Smooth muscle cell (in vitro differentiated cells): Measurements from ENCODE around the gene SEMA5A. TPM values are rescaled to one million over a fixed set of nuclear protein-coding genes. Genes with fewer than 3 reads are reported as not detected.

Experiments used
- DNase-seq: peaks from one replicate; lab custom pipeline; 2025; ENCODE audit not compliant: unreplicated experiment; lab: John Stamatoyannopoulos, UW
- H2AFZ ChIP-seq: fragments of 200-600 bp; sonication (generic); 2 replicates; pipeline ENCODE4 v1.6.0; 2016; ENCODE audit warnings: antibody characterized with exemption, low read depth, mild to moderate bottlenecking
- H3F3A ChIP-seq: fragments of 200-600 bp; sonication (generic); 2 replicates; pipeline ENCODE4 v1.6.0; 2017; ENCODE audit warnings: antibody characterized with exemption, low read depth
- H3K27ac ChIP-seq: fragments of 200-600 bp; sonication (generic); 2 replicates; pipeline ENCODE4 v1.5.1; 2016; ENCODE audit warnings: low read depth, mild to moderate bottlenecking
- H3K27me3 ChIP-seq: fragments of 200-600 bp; sonication (generic); 2 replicates; pipeline ENCODE4 v1.6.1; 2016; ENCODE audit warnings: low read depth, mild to moderate bottlenecking
- H3K36me3 ChIP-seq: fragments of 200-600 bp; sonication (generic); 2 replicates; pipeline ENCODE4 v1.5.1; 2016; ENCODE audit warnings: low read depth
- H3K4me1 ChIP-seq: fragments of 200-600 bp; sonication (generic); 2 replicates; pipeline ENCODE4 v1.5.1; 2016; ENCODE audit warnings: low read depth
- H3K4me2 ChIP-seq: fragments of 200-600 bp; sonication (generic); 2 replicates; pipeline ENCODE4 v1.6.0; 2016; ENCODE audit warnings: mild to moderate bottlenecking
- H3K4me3 ChIP-seq: fragments of 200-600 bp; sonication (generic); 2 replicates; pipeline ENCODE4 v1.5.1; 2016; ENCODE audit warnings: mild to moderate bottlenecking
- H3K79me2 ChIP-seq: fragments of 200-600 bp; sonication (generic); 2 replicates; pipeline ENCODE4 v1.6.0; 2016; ENCODE audit warnings: low read depth, mild to moderate bottlenecking
- H3K9ac ChIP-seq: fragments of 200-600 bp; sonication (generic); 2 replicates; pipeline ENCODE4 v1.6.0; 2016; ENCODE audit warnings: low read depth
- H3K9me3 ChIP-seq: fragments of 200-600 bp; sonication (generic); replicated peaks from 2 replicates; pipeline ENCODE4 v1.5.1; 2016; ENCODE audit warnings: low read depth
- H4K20me1 ChIP-seq: fragments of 200-600 bp; sonication (generic); 2 replicates; pipeline ENCODE4 v1.6.0; 2016; ENCODE audit warnings: low read depth
- WGBS: methylation state at CpG from one replicate; pipeline ENCODE4 v1.1.7; 2016; ENCODE audit warnings: low lambda C conversion rate; 5-methylcytosine and 5-hydroxymethylcytosine counted together
- polyA plus RNA-seq: library from polyadenylated mRNA; unstranded; fragments of >200 nt; fragmentation: Nextera tagmentation; extraction: Ambion mirVana; gene quantifications from 2 replicates; pipeline ENCODE4 v1.2.1, GENCODE V29; 2016
- total RNA-seq: library from RNA; depleted of rRNA; stranded (reverse); fragments of >200 nt; gene quantifications from 2 replicates; pipeline ENCODE4 v1.2.3, GENCODE V29; 2014
- TF ChIP-seq, protein P1 (sequence below): fragments of 200-600 bp; sonication (generic); IDR thresholded peaks from 2 replicates; pipeline ENCODE4 v1.5.1; 2017; ENCODE audit warnings: borderline replicate concordance, mild to moderate bottlenecking, antibody characterized with exemption; ENCODE audit not compliant: insufficient read depth, poor library complexity, severe bottlenecking

The SEMA5A gene
- total and polyA plus RNA-seq, 2 experiments from 2014 or later: 21.6 to 65.1 TPM

DNA sequence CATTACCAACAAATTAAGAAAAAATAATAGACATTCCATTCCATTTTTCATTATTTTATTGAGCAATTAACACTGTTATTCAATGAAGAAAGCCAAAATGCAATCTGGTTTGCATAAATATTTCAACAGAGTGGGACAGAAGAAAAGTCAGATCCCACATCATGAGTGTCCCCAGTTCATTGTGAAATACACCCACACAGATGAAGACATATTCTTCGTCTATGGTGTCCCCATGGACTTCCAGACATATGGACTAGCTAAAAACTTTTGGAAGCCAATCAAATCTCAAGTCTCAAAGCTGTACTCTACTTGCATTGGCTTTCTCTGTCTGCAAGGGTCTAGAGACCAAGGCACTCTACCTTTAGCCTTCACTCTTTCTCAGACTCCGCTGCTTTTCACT is 194.3 kb downstream of the SEMA5A start:
- Histone ChIP-seq H2AFZ (no peak overlapping the region), H4K20me1 (peaks cover 8% of the 10 kb centered on the region), H3K9ac (no peak overlapping the region), H3K79me2 (no peaks in the 10 kb centered on the region), H3K27ac (peak overlapping the region; percentile 75), H3K4me2 (no peak overlapping the region), H3K27me3 (no peaks in the 10 kb centered on the region), H3K4me3 (no peak overlapping the region), H3F3A (peaks cover 4% of the 10 kb centered on the region), H3K9me3 (no peaks in the 10 kb centered on the region), H3K4me1 (peaks cover 10% of the 10 kb centered on the region), H3K36me3 (no peaks in the 10 kb centered on the region)
- WGBS: 85% methylated on average over 2 of the region's 2 CpGs
- TF ChIP-seq, protein P1, sequence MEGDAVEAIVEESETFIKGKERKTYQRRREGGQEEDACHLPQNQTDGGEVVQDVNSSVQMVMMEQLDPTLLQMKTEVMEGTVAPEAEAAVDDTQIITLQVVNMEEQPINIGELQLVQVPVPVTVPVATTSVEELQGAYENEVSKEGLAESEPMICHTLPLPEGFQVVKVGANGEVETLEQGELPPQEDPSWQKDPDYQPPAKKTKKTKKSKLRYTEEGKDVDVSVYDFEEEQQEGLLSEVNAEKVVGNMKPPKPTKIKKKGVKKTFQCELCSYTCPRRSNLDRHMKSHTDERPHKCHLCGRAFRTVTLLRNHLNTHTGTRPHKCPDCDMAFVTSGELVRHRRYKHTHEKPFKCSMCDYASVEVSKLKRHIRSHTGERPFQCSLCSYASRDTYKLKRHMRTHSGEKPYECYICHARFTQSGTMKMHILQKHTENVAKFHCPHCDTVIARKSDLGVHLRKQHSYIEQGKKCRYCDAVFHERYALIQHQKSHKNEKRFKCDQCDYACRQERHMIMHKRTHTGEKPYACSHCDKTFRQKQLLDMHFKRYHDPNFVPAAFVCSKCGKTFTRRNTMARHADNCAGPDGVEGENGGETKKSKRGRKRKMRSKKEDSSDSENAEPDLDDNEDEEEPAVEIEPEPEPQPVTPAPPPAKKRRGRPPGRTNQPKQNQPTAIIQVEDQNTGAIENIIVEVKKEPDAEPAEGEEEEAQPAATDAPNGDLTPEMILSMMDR: no peak
- no peak for DNase-seq

DNA sequence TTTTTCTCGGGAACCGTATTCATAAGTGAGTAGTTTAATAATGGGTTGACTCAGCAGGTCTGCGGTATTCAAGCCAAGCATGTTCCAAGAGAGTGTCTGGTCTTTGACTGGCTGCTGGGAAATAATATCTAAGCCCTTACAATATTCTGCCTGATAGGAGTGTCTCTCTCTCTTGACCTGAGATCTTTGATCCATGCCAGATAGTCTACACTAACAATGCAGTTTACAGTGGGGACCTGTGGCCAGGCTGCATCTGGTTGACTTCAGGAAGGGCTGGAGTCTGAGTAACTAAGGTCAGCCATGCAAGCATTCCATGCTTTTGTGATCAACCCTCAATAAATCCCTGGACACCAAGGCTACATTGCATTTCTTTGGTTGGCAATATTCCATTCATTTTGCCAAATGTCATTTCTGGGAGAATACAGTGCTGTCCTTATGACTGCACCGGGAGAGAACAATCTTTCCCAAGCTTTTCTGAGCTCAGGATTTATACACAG is 195.5 kb downstream of the SEMA5A start:
- no peak overlapping the region for H3K9ac ChIP-seq
- no peak overlapping the region for H3K4me3 ChIP-seq
- no peaks in the 10 kb centered on the region for H3K79me2 ChIP-seq
- H3K27ac ChIP-seq: peak overlapping the region; percentile 75
- DNase-seq: no peak
- H3K27me3 ChIP-seq: no peaks in the 10 kb centered on the region
- WGBS: 29% methylated on average over 4 of the region's 4 CpGs
- no peaks in the 10 kb centered on the region for H3K9me3 ChIP-seq
- TF ChIP-seq, protein P1: no peak
- no peak overlapping the region for H2AFZ ChIP-seq
- peaks cover 10% of the 10 kb centered on the region for H3K4me1 ChIP-seq
- H4K20me1 ChIP-seq: peaks cover 8% of the 10 kb centered on the region
- peak overlapping the region; percentile 77 for H3K4me2 ChIP-seq
- no peaks in the 10 kb centered on the region for H3K36me3 ChIP-seq
- H3F3A ChIP-seq: peaks cover 4% of the 10 kb centered on the region

DNA sequence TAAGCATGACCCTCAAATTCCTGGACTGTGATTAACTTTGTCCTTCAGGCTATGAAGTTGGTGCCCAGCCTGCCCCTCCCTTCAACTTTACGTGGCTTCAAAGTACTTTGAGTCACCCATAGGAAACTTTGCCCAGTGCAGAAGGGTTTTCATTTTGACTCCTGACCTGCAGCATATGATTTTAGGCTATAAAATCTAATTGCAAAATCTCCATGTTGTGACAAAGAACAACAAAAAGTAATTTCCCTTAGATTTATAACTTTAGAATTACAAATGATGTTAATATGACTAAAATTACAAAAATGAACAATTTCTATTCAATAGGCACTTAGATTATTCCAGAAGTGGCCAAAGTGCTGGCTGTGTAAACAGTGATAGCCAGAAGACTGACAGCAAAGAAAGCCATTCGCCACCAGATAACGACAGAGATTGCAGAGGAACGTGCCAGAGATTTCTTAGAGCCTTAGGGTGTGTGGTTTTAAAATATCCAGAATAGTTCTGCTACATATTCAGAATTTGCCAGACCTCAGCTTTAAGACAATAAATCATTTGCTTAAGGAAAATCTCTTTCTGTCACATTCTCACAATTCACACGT is 197.4 kb downstream of the SEMA5A start:
- DNase-seq: no peak
- 3% methylated on average over 5 of the region's 5 CpGs for WGBS

More for the DNA sequence above, 197.4 kb downstream of the SEMA5A start:
- Histone ChIP-seq H2AFZ (no peak overlapping the region), H3K36me3 (no peaks in the 10 kb centered on the region), H3K79me2 (no peaks in the 10 kb centered on the region), H3K4me1 (peaks cover 10% of the 10 kb centered on the region), H3K27me3 (no peaks in the 10 kb centered on the region), H3K27ac (peak overlapping the region; percentile 75), H3K9me3 (no peaks in the 10 kb centered on the region), H3K4me3 (no peak overlapping the region), H3F3A (peaks cover 4% of the 10 kb centered on the region), H3K4me2 (peak overlapping the region; percentile 77), H4K20me1 (peaks cover 8% of the 10 kb centered on the region), H3K9ac (peak overlapping the region; percentile 11)
- TF ChIP-seq, protein P1: no peak
